Keratinocyte (primary cell): Measurements from ENCODE around the gene CAPZB. TPM values are rescaled to one million over a fixed set of nuclear protein-coding genes. Genes with fewer than 3 reads are reported as not detected.
"Not testable (repeated sequence)": the region's sequence is repeated elsewhere in the genome, so short reads cannot be mapped to it uniquely, and the experiment has no call there.

Experiments used
- DNase-seq: peaks from one replicate; pipeline ENCODE4 v3.0.0-alpha.2; 2011; ENCODE audit warnings: low read depth, missing footprints, low spot score
- FAIRE-seq: peaks from 2 replicates; lab custom pipeline; 2011; peaks lifted over from hg19 to GRCh38; lab: Jason Lieb, UNC
- H2AFZ ChIP-seq: 2 replicates; pipeline ENCODE4 v1.6.0; 2012; ENCODE audit warnings: low read length, control low read depth, inconsistent platforms; ENCODE audit not compliant: control insufficient read depth
- H3K27ac ChIP-seq: 2 replicates; pipeline ENCODE4 v1.5.1; 2011; ENCODE audit warnings: low read length; ENCODE audit not compliant: control insufficient read depth, insufficient read depth
- H3K27me3 ChIP-seq: 3 replicates; pipeline ENCODE4 v1.6.0; 2011; ENCODE audit warnings: low read length; ENCODE audit not compliant: control insufficient read depth, insufficient read depth; ENCODE audit errors: extremely low read depth
- H3K36me3 ChIP-seq, 2 experiments: 2 replicates in 1 of 2; 3 replicates in 1 of 2; pipeline ENCODE4 v1.5.1; 2011; ENCODE audit warnings: low read length in 2 of 2, mild to moderate bottlenecking in 1 of 2; ENCODE audit not compliant: control insufficient read depth in 2 of 2, insufficient read depth in 2 of 2; ENCODE audit errors: extremely low read depth in 1 of 2
- H3K4me1 ChIP-seq: 3 replicates; pipeline ENCODE4 v1.5.1; 2011; ENCODE audit warnings: low read length; ENCODE audit not compliant: control insufficient read depth, insufficient read depth; ENCODE audit errors: extremely low read depth
- H3K4me2 ChIP-seq: 3 replicates; pipeline ENCODE4 v1.6.0; 2011; ENCODE audit warnings: low read depth, low read length; ENCODE audit not compliant: control insufficient read depth, insufficient read depth; ENCODE audit errors: extremely low read depth
- H3K4me3 ChIP-seq, 3 experiments: fragments of 200-600 bp in 1 of 3; sonication (generic) in 1 of 3; 2 replicates in 2 of 3; 3 replicates in 1 of 3; pipeline ENCODE4 v1.5.1; 2011 to 2016; ENCODE audit warnings: low read length in 3 of 3, mild to moderate bottlenecking in 3 of 3, control low read depth in 2 of 3, inconsistent platforms in 1 of 3, low read depth in 1 of 3, mixed read lengths in 1 of 3, mixed run types in 1 of 3, moderate library complexity in 1 of 3; ENCODE audit not compliant: control insufficient read depth in 2 of 3, insufficient read depth in 2 of 3; ENCODE audit errors: extremely low read depth in 1 of 3
- H3K79me2 ChIP-seq: 2 replicates; pipeline ENCODE4 v1.6.0; 2012; ENCODE audit warnings: low read length; ENCODE audit not compliant: control insufficient read depth, insufficient read depth
- H3K9ac ChIP-seq: 3 replicates; pipeline ENCODE4 v1.6.0; 2011; ENCODE audit warnings: low read length; ENCODE audit not compliant: control insufficient read depth, insufficient read depth; ENCODE audit errors: extremely low read depth
- H3K9me1 ChIP-seq: 3 replicates; pipeline ENCODE4 v1.6.0; 2011; ENCODE audit warnings: low read length; ENCODE audit not compliant: control insufficient read depth, insufficient read depth; ENCODE audit errors: extremely low read depth
- H3K9me3 ChIP-seq: 2 replicates; pipeline ENCODE4 v1.5.1; 2012; ENCODE audit warnings: low read depth, low read length; ENCODE audit not compliant: control insufficient read depth
- H4K20me1 ChIP-seq: 3 replicates; pipeline ENCODE4 v1.6.0; 2011; ENCODE audit warnings: low read length; ENCODE audit not compliant: control insufficient read depth, insufficient read depth; ENCODE audit errors: extremely low read depth
- CTCF ChIP-seq, 3 experiments: IDR thresholded peaks in 1 of 3; conservative IDR thresholded peaks in 1 of 3; optimal IDR thresholded peaks in 1 of 3; 2 replicates in 2 of 3; 3 replicates in 1 of 3; pipeline versions ENCODE3 to v1.5.1; 2011; ENCODE audit warnings: low read length in 3 of 3, mild to moderate bottlenecking in 3 of 3, moderate library complexity in 2 of 3, control low read depth in 1 of 3, inconsistent platforms in 1 of 3; ENCODE audit not compliant: insufficient read depth in 2 of 3; ENCODE audit errors: extremely low read depth in 1 of 3
- EZH2 ChIP-seq: IDR thresholded peaks from one replicate; pipeline ENCODE4 v1.6.1; 2012; ENCODE audit warnings: inconsistent platforms, mild to moderate bottlenecking, low read length, moderate library complexity
- dilution Hi-C: fragments of 300-500 bp; cut with MboI; formaldehyde crosslinking; loops from one replicate; pipeline ENCODE4 v1.7.0; 2020; ENCODE audit warnings: low sequenced_read_pairs; ENCODE audit not compliant: extremely low pct_ligation_motif_present
- polyA plus RNA-seq, 5 experiments: library from polyadenylated mRNA; depleted of rRNA in 3 of 5; stranded (reverse) in 3 of 5; stranded (forward) in 1 of 5; unstranded in 1 of 5; fragments of >200 nt; gene quantifications; 1 replicate in 1 of 5; 2 replicates in 3 of 5; 3 replicates in 1 of 5; pipeline versions ENCODE4 v1.2.1 to v1.2.3, GENCODE V29; 2011 to 2012; ENCODE audit warnings: missing spikeins in 2 of 5, low read depth in 1 of 5, low replicate concordance in 1 of 5

CAPZB gene
- polyA plus RNA-seq, 1 donor (not counting 4 experiments of a cell fraction or from before 2014, with no cell fraction given), result 193 TPM

DNA sequence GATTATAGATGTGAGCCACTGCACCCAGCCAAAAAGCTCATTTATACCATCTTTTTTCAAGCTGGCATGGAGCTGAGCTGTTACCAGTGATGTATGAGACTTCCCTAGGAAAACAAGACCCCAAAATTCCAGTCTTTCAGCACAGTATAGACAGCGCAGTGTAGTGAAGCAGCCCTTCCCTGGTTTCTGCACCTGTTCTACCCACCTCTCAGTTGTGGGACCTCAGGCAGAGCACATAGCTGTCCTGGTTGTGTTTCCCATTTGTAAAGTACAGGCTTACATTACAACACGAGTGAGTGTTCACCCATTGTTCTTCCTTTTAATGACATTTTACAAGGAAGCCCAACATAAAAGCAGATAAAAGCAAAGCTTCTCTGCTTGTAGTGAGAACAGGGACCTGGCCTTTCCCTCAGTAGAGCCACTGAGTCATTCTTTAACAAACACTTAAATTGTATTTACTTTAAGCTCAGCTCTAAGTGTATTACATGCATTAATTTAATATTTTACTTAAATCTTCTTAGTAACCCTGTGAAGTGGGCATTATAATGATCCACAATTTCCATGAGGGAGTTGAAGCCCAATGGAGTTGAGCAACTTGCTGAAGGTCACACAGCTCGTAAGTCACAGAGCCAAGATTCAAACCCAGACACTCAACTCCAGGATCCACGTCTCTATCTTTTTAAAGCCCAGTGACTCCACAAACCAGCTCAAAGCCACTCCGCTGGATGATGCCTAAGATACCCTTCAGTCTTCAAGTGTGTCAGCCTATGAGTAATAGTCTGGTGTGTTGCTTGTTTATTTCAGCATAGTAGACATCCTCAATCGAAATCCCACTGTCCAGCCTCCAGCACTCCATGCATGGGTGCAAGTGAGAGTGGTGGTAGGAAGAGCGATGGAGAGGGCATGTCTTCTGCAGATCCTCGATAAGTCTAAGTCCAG is 40.5 kb upstream of the CAPZB start:
- Histone ChIP-seq H2AFZ (no peak overlapping the region), H3K9ac (no peak overlapping the region), H3K27ac (no peak overlapping the region), H3K9me3 (no peaks in the 10 kb centered on the region), H3K4me3 (no peak overlapping the region), H3K9me1 (no peaks in the 10 kb centered on the region), H3K4me2 (no peak overlapping the region), H3K4me1 (no peaks in the 10 kb centered on the region), H3K79me2 (no peaks in the 10 kb centered on the region), H3K27me3 (no peaks in the 10 kb centered on the region), H4K20me1 (no peaks in the 10 kb centered on the region), H3K36me3 (no peaks in the 10 kb centered on the region)
- TF ChIP-seq CTCF (optimal IDR thresholded peaks at IDR 0.05 in 1 of 3, IDR thresholded peaks at IDR 0.05 in 1 of 3, conservative IDR thresholded peaks at IDR 0.05 in 1 of 3; ENCODE audit: extremely low read depth in 1 of 3, insufficient read depth in 2 of 3, low read length in 3 of 3) (no peak), EZH2 (no peak)
- DNase-seq (no peak), FAIRE-seq (no peak)
- dilution Hi-C loops, result no loop called here

- Histone ChIP-seq H3K4me2 (no peak overlapping the region), H3K36me3 (no peaks in the 10 kb centered on the region), H3K27me3 (no peaks in the 10 kb centered on the region), H3K9ac (no peak overlapping the region), H3K4me3 (no peak overlapping the region), H3K27ac (no peak overlapping the region), H3K79me2 (no peaks in the 10 kb centered on the region), H3K9me3 (no peaks in the 10 kb centered on the region), H3K9me1 (no peaks in the 10 kb centered on the region), H4K20me1 (no peaks in the 10 kb centered on the region), H2AFZ (no peak overlapping the region), H3K4me1 (no peaks in the 10 kb centered on the region)
- no peak for FAIRE-seq
- dilution Hi-C loops, result no loop called here
- no peak for DNase-seq
- TF ChIP-seq CTCF (optimal IDR thresholded peaks at IDR 0.05 in 1 of 3, IDR thresholded peaks at IDR 0.05 in 1 of 3, conservative IDR thresholded peaks at IDR 0.05 in 1 of 3; ENCODE audit: extremely low read depth in 1 of 3, insufficient read depth in 2 of 3, low read length in 3 of 3), result no peak
These were observed 39.5 kb upstream of the CAPZB start for GRCh38 chr1:19524791-19525190.

DNA sequence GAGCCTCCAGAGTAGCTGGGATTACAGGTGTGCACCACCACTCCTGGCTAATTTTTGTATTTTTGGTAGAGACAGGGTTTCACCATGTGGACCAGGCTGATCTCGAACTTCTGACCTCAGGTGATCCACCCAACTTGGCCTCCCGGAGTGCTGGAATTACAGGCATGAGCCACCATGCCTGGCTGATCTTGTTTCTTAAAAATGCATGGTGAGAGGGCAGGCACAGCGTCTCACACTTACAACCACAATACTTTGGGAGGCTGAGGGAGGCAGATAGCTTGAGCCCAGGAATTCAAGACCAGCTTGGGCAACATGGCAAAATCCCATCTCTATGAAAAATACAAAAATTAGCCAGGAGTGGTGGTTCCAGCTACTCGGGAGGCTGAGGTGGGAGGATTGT is 37.2 kb upstream of the CAPZB start:
- H3K9me3 ChIP-seq, H3K4me2 ChIP-seq, dilution Hi-C loops, H3K27ac ChIP-seq, H2AFZ ChIP-seq, H3K9me1 ChIP-seq, H3K9ac ChIP-seq, DNase-seq, H3K4me1 ChIP-seq, H3K27me3 ChIP-seq, H3K36me3 ChIP-seq, H3K4me3 ChIP-seq, FAIRE-seq, H3K79me2 ChIP-seq, H4K20me1 ChIP-seq: not testable (repeated sequence)
